DOHH2 (cell line): ENCODE data around the gene PRXL2A.
"Not testable (repeated sequence)": the region's sequence is repeated elsewhere in the genome, so short reads cannot be mapped to it uniquely, and the experiment has no call there.

Source experiments
- H3F3A ChIP-seq: fragments of 200-600 bp; sonication (generic), shearing (Covaris generic); 2 replicates; pipeline ENCODE4 v1.6.0; 2016; ENCODE audit warnings: antibody characterized with exemption, mild to moderate bottlenecking; ENCODE audit not compliant: control insufficient read depth, insufficient read depth
- H3K27ac ChIP-seq: fragments of 200-600 bp; sonication (generic); 2 replicates; pipeline ENCODE4 v1.5.1; 2014; ENCODE audit warnings: low read depth, mild to moderate bottlenecking, low read length, moderate library complexity
- H3K27me3 ChIP-seq: fragments of 200-600 bp; sonication (generic); 2 replicates; pipeline ENCODE4 v1.6.1; 2014; ENCODE audit warnings: mild to moderate bottlenecking, low read length, mixed read lengths; ENCODE audit not compliant: control insufficient read depth
- H3K36me3 ChIP-seq: fragments of 200-600 bp; sonication (generic); 2 replicates; pipeline ENCODE4 v1.6.1; 2014; ENCODE audit warnings: mild to moderate bottlenecking, low read length, moderate library complexity, mixed read lengths; ENCODE audit not compliant: control insufficient read depth
- H3K4me1 ChIP-seq: fragments of 200-600 bp; sonication (generic); 2 replicates; pipeline ENCODE4 v1.6.1; 2014; ENCODE audit warnings: mild to moderate bottlenecking, low read length, mixed read lengths; ENCODE audit not compliant: control insufficient read depth
- H3K4me2 ChIP-seq: fragments of 200-600 bp; sonication (generic); 2 replicates; pipeline ENCODE4 v1.6.0; 2014; ENCODE audit warnings: mild to moderate bottlenecking, low read length, moderate library complexity
- H3K4me3 ChIP-seq: fragments of 200-600 bp; sonication (generic); 2 replicates; pipeline ENCODE4 v1.5.1; 2014; ENCODE audit warnings: mild to moderate bottlenecking, low read length, mixed read lengths
- H3K79me2 ChIP-seq: fragments of 200-600 bp; sonication (generic); 2 replicates; pipeline ENCODE4 v1.6.1; 2014; ENCODE audit warnings: mild to moderate bottlenecking, low read length, mixed read lengths; ENCODE audit not compliant: control insufficient read depth
- H3K9me2 ChIP-seq: fragments of 200-600 bp; sonication (generic); replicated peaks from 2 replicates; pipeline ENCODE4 v1.6.1; 2014; ENCODE audit warnings: mild to moderate bottlenecking, low read length, mixed read lengths; ENCODE audit not compliant: control insufficient read depth
- H3K9me3 ChIP-seq: fragments of 200-600 bp; sonication (generic); 2 replicates; pipeline ENCODE4 v1.6.1; 2014; ENCODE audit warnings: antibody characterized with exemption, low read length, mixed read lengths; ENCODE audit not compliant: control insufficient read depth, insufficient read depth
- H4K20me1 ChIP-seq: fragments of 200-600 bp; sonication (generic); 2 replicates; pipeline ENCODE4 v1.6.0; 2014; ENCODE audit warnings: low read depth, mild to moderate bottlenecking, antibody characterized with exemption, low read length, moderate library complexity; ENCODE audit not compliant: control insufficient read depth, insufficient read depth
- CTCF ChIP-seq: fragments of 200-600 bp; sonication (generic); IDR thresholded peaks from one replicate; pipeline ENCODE4 v1.5.1; 2014; ENCODE audit warnings: antibody characterized with exemption, mild to moderate bottlenecking, low read depth, low read length; ENCODE audit not compliant: poor library complexity, severe bottlenecking
- EZH2phosphoT487 ChIP-seq: fragments of 200-600 bp; sonication (generic); IDR thresholded peaks from 2 replicates; pipeline ENCODE4 v1.6.1; 2017; ENCODE audit warnings: borderline replicate concordance, mild to moderate bottlenecking, antibody characterized with exemption, low read length, moderate library complexity, mixed read lengths

Gene PRXL2A

DNA sequence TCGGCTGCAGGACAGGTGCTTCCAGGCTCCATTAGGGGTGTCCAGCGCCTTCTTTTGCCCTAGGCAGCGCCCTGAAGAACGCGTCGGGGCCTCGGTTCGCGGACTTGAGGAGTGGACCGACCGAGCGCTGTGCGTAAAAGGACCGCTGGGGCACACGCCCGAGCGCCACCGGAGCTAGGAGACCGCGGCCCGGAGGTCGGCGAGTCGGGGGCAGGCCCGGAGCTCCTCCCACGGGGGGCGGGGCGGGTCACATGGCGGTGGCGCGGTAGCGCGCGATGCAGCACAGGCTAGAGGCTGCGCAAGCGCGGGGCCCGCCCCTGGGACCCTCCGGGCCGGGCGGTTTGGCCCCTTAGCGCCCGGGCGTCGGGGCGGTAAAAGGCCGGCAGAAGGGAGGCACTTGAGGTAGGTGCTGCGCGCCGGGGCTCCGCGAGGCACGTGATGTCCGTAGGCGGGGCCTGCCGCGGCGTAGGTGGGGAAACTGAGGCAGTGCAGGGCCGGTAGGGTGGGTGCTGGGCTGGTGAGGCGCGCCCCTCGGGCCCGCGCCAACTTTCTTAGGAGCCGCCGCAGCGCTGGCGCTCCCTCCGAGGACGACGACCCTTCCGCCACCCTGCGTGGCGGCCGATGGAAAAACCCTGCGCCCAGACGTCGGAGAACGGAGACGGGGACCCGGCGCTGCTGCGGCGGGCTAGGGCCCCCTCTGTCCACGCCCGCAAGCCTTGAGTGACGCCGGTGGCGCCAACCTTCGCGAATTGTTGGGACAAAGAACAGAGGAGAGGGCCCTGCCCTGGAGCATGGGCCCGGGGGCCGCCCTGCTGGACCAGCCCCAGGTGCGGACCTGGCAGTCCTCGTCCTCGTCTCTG, at the start of gene PRXL2A:
Gene PRXL2A, plus strand, starts transcription at position 310 of the 860 bp plus-strand sequence. CDS start 11,917 bp downstream, outside the sequence.
- H3K79me2 ChIP-seq: no peaks in the 10 kb centered on the region
- no peaks in the 10 kb centered on the region for H3K36me3 ChIP-seq
- no peaks in the 10 kb centered on the region for H3F3A ChIP-seq
- H3K9me3 ChIP-seq: no peaks in the 10 kb centered on the region
- no peaks in the 10 kb centered on the region for H4K20me1 ChIP-seq
- TF ChIP-seq EZH2phosphoT487 (no peak), CTCF (no peak)
- peak within 1 kb of the TSS; percentile 88 for H3K4me2 ChIP-seq
- no peak within 1 kb of the TSS for H3K27ac ChIP-seq
- H3K4me3 ChIP-seq: peak within 1 kb of the TSS; percentile 78
- no peaks in the 10 kb centered on the region for H3K9me2 ChIP-seq
- H3K27me3 ChIP-seq: peaks cover 8% of the 10 kb centered on the region
- peaks cover 15% of the 10 kb centered on the region for H3K4me1 ChIP-seq

DNA sequence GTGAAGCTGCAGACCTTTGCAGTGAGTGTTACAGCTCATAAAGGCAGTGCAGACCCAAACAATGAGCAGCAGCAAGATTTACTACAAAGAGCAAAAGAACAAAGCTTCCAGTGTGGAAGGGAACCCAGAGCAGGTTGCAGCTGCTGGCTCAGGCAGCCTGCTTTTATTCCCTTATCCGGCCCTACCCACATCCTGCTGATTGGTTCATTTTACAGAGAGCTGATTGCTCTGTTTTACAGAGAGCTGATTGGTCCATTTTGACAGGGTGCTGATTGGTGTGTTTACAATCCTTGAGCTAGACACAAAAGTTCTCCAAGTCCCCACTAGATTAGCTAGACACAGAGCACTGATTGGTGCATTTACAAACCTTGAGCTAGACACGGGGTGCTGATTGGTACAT, 49.4 kb upstream of the PRXL2A start:
- not testable (repeated sequence) for H3K9me3 ChIP-seq, H3K27me3 ChIP-seq, H3K9me2 ChIP-seq, H4K20me1 ChIP-seq, H3K79me2 ChIP-seq, H3K27ac ChIP-seq, H3K4me3 ChIP-seq, H3K4me1 ChIP-seq, H3K4me2 ChIP-seq, H3K36me3 ChIP-seq, H3F3A ChIP-seq

- H4K20me1 ChIP-seq: no peaks in the 10 kb centered on the region
- H3K4me1 ChIP-seq: no peaks in the 10 kb centered on the region
- H3K27me3 ChIP-seq: no peaks in the 10 kb centered on the region
- no peaks in the 10 kb centered on the region for H3K9me3 ChIP-seq
- H3K27ac ChIP-seq: no peak overlapping the region
- H3K79me2 ChIP-seq: no peaks in the 10 kb centered on the region
- no peaks in the 10 kb centered on the region for H3K36me3 ChIP-seq
- H3K9me2 ChIP-seq: no peaks in the 10 kb centered on the region
- no peaks in the 10 kb centered on the region for H3F3A ChIP-seq
- H3K4me3 ChIP-seq: no peak overlapping the region
- TF ChIP-seq CTCF (no peak), EZH2phosphoT487 (no peak)
- no peak overlapping the region for H3K4me2 ChIP-seq
Measured at GRCh38 chr10:80359644-80360043, 48.7 kb upstream of the PRXL2A start.

DNA sequence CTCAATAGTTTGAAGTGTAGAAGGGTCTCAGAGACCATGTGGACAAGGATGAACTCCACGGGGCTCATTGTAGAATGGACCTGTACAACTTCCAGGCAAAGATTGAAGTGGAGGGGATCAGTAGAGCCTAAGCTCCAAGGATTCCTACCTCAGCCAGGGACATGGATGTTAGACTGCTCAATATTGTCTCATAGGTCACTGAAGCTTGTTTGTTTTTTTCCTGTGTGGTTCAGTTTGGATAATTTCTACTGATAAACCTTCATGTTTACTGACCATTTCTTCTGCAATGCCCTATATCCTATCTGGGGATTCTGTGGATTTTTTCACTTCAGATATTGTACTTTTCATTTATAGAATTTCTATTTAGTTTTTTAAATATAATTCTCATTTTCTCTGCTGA, 42.8 kb upstream of the PRXL2A start:
- H3K79me2 ChIP-seq: no peaks in the 10 kb centered on the region
- H3K9me3 ChIP-seq: peaks cover 13% of the 10 kb centered on the region; the same call in 1 of the 2 replicates
- 0 out of 2 replicates have a peak, but pooled peaks cover 3% of the 10 kb centered on the region for H3K27me3 ChIP-seq
- no peaks in the 10 kb centered on the region for H3F3A ChIP-seq
- H4K20me1 ChIP-seq: no peaks in the 10 kb centered on the region
- TF ChIP-seq EZH2phosphoT487: no peak
- no peak for TF ChIP-seq CTCF
- H3K4me1 ChIP-seq: no peaks in the 10 kb centered on the region
- H3K27ac ChIP-seq: no peak overlapping the region
- H3K9me2 ChIP-seq: no peaks in the 10 kb centered on the region
- H3K4me2 ChIP-seq: no peak overlapping the region
- no peak overlapping the region for H3K4me3 ChIP-seq
- H3K36me3 ChIP-seq: no peaks in the 10 kb centered on the region
